Kidney (tissue), 14 donors: ENCODE measurements around the gene LNX1. TPM values are rescaled to one million over a fixed set of nuclear protein-coding genes. Genes with fewer than 3 reads are reported as not detected.

Experiments
- DNase-seq, 5 donors: peaks; one replicate each; pipeline ENCODE4 v3.0.0-alpha.2; 2013 to 2020
- FAIRE-seq: peaks from 2 replicates; lab custom pipeline; 2012; peaks lifted over from hg19 to GRCh38; lab: Jason Lieb, UNC
- H3K27ac ChIP-seq, 2 donors: one replicate each; pipeline ENCODE4 v1.7.0; 2013; ENCODE audit warnings: low read depth in 2 of 2, low read length in 2 of 2, inconsistent platforms in 1 of 2
- H3K27me3 ChIP-seq: one replicate; pipeline ENCODE4 v1.7.1; 2013; ENCODE audit warnings: low read length, inconsistent platforms; ENCODE audit not compliant: control insufficient read depth, insufficient read depth
- H3K36me3 ChIP-seq, 3 donors: one replicate each; pipeline versions ENCODE4 v1.7.0 to v1.7.1; 2013; ENCODE audit warnings: low read length in 3 of 3, control low read depth in 1 of 3, inconsistent platforms in 1 of 3; ENCODE audit not compliant: insufficient read depth in 3 of 3, control insufficient read depth in 2 of 3
- H3K4me1 ChIP-seq, 3 donors: one replicate each; pipeline versions ENCODE4 v1.7.0 to v1.7.1; 2013; ENCODE audit warnings: low read length in 3 of 3, inconsistent platforms in 1 of 3, low read depth in 1 of 3; ENCODE audit not compliant: control insufficient read depth in 2 of 3, insufficient read depth in 2 of 3
- H3K4me3 ChIP-seq, 3 donors: one replicate each; pipeline versions ENCODE4 v1.7.0 to v1.8.1; 2013; ENCODE audit warnings: low read length in 3 of 3, control low read depth in 1 of 3, inconsistent platforms in 1 of 3
- H3K9ac ChIP-seq, 3 donors: one replicate each; pipeline versions ENCODE4 v1.7.0 to v1.7.1; 2013; ENCODE audit warnings: low read length in 3 of 3, control low read depth in 1 of 3, inconsistent platforms in 1 of 3
- H3K9me3 ChIP-seq, 3 donors: one replicate each; pipeline versions ENCODE4 v1.7.0 to v1.7.1; 2013; ENCODE audit warnings: low read length in 3 of 3, control low read depth in 1 of 3, inconsistent platforms in 1 of 3; ENCODE audit not compliant: control insufficient read depth in 2 of 3, insufficient read depth in 1 of 3
- intact Hi-C: fragments of 100-400 bp; cut with DNase I; formaldehyde crosslinking; loops from one replicate; pipeline ENCODE4 v1.11.1; 2022
- polyA plus RNA-seq: library from polyadenylated mRNA; stranded (reverse); fragments of 350-450 nt; fragmentation: Illumina TruSeq; extraction: RNeasy Lipid Tissue Mini Kit (QIAGEN cat#74804); gene quantifications from one replicate; pipeline ENCODE4 v1.2.3, GENCODE V29; 2014; ENCODE audit warnings: low read depth, low replicate concordance; ENCODE audit not compliant: insufficient read depth
- total RNA-seq: library from RNA; stranded (reverse); fragmentation: NEBNext Ultra II Directional; extraction: Animal tissue kit (Norgen Biotek cat#: 25700); gene quantifications from one replicate; pipeline ENCODE4 v1.2.1, GENCODE V29; 2021
- TF ChIP-seq, protein P1 (sequence below): IDR thresholded peaks from 3 replicates; pipeline ENCODE4 v1.5.1; 2012; ENCODE audit warnings: mild to moderate bottlenecking, moderate library complexity, borderline replicate concordance; ENCODE audit not compliant: insufficient read depth; ENCODE audit errors: extremely low read depth
- donor health status: control.
- donor health status: control.
- donor health status: control.
- donor health status: control.
- donor health status: control.
- donor health status: DM: yes; HTN: yes; CAD: no.
- donor health status: Normal renal cell carcinoma (clear cell type).

Gene LNX1
- total and polyA plus RNA-seq, 2 donors from 2014 or later = 10.2 to 25.6 TPM

DNA sequence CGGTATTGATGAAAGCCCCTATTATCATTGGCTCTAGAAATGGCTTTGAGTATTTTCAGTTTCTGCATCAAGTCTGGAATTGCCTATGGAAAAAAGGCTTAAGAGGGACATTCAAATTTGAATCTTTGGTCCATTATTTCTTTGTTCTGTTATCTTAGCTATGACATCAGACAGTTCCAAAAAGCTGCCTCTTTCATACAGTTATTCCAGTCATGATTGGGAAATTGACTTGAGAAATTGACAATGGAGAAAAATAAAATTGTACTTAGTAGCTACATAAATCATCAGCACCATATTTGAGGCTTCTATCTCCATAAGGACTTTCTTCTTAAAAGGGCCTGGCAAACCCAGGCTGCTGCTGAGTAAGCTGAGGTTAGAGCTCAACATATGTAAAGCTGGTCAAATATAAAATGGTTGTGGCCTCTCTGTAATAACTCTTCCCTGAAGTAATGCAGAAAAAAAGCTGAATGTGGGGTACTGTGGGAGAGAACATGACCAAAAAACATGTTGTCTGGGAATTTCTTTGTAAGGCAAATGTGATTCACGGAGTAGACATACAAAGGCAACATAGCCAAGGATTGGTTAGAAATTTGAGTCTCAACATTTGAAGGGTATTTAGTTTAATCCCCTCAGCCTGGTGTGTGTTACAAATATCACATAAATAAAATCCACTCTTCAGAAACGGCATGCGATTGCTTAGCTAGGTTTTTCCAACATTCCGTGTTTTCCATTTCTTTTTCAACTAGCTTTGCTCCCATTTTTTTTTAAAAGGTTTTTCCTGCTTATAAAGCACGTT lies 100.9 kb downstream of the LNX1 start:
- Histone ChIP-seq H3K4me1 (no peaks in the 10 kb centered on the region), H3K4me3 (no peak overlapping the region), H3K27me3 (no peaks in the 10 kb centered on the region), H3K9ac (no peak overlapping the region), H3K36me3 (peaks cover 0 to 6% (median 0%) of the 10 kb centered on the region in 3 donors), H3K9me3 (no peaks in the 10 kb centered on the region), H3K27ac (no peak overlapping the region)
- DNase-seq (no peak), FAIRE-seq (no peak)
- TF ChIP-seq, protein P1, sequence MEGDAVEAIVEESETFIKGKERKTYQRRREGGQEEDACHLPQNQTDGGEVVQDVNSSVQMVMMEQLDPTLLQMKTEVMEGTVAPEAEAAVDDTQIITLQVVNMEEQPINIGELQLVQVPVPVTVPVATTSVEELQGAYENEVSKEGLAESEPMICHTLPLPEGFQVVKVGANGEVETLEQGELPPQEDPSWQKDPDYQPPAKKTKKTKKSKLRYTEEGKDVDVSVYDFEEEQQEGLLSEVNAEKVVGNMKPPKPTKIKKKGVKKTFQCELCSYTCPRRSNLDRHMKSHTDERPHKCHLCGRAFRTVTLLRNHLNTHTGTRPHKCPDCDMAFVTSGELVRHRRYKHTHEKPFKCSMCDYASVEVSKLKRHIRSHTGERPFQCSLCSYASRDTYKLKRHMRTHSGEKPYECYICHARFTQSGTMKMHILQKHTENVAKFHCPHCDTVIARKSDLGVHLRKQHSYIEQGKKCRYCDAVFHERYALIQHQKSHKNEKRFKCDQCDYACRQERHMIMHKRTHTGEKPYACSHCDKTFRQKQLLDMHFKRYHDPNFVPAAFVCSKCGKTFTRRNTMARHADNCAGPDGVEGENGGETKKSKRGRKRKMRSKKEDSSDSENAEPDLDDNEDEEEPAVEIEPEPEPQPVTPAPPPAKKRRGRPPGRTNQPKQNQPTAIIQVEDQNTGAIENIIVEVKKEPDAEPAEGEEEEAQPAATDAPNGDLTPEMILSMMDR = no peak
- intact Hi-C loops = no loop called here

DNA sequence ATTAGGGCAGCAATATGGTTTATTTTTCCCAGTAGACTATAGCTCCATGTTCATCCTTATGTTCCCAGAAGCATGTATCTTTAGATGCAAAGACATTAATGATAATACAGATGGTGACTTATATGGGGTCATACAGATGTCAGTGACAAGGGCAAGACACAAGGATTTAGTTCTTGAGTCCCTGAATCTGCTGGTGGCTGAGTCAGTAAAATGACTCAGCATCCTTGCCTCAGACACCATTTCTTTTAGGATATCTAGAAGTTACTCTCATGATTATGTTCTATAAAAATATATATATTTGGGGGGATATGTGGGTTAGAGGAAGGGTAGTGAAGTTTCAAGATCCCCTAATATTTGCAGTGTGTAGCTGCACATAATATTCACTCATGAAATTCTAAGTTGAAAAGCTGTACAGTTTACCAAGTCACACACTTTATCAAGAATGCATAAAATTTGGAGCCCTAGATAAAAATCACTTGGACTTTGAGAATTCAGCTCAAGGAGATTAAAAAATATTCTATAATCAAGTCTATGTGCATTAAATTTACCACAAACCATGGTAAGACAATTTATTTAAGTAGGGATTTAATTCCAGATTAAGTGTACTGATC lies 101.9 kb downstream of the LNX1 start:
- intact Hi-C loops = no loop called here

DNA sequence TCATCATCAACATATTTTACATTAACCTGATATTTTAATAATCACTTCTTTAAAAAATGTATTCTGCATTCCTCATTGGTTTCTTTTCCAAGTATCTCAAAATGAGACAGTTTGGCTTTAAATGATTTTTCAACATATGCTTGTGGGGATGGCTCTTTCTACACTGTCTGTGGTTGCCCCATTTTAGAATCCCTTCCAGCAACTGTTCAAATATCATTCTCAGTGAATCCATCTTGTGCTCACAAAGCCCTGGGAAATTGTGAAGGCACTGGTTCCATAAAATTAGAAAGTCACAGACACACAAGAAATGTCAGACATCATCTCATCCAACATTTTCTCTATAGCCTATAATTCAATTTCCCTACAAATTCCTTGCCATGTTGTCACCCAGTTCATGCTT lies 103.5 kb downstream of the LNX1 start:
- Histone ChIP-seq H3K9ac (no peak overlapping the region), H3K4me1 (no peaks in the 10 kb centered on the region), H3K9me3 (no peaks in the 10 kb centered on the region), H3K27ac (no peak overlapping the region), H3K36me3 (no peaks in the 10 kb centered on the region), H3K27me3 (no peaks in the 10 kb centered on the region), H3K4me3 (no peak overlapping the region)
- DNase-seq = no peak
- TF ChIP-seq, protein P1 = no peak
- no peak for FAIRE-seq
- intact Hi-C loops = no loop called here

More for the DNA sequence above, 101.9 kb downstream of the LNX1 start:
- Histone ChIP-seq H3K27ac (no peak overlapping the region), H3K4me3 (no peak overlapping the region), H3K9me3 (no peaks in the 10 kb centered on the region), H3K4me1 (no peaks in the 10 kb centered on the region), H3K27me3 (no peaks in the 10 kb centered on the region), H3K9ac (no peak overlapping the region), H3K36me3 (peaks cover 0 to 6% (median 0%) of the 10 kb centered on the region in 3 donors)
- TF ChIP-seq, protein P1 = no peak
- DNase-seq = no peak
- no peak for FAIRE-seq
